ENCODE data around the gene HIRA. TPM values are rescaled to one million over a fixed set of nuclear protein-coding genes. Genes with fewer than 3 reads are reported as not detected.

HIRA gene
- total and polyA plus RNA-seq, 9 of the 15 experiments (the other 6 are each of a cell fraction or from before 2014, with no cell fraction given): 0.96 to 132 (median 58.4) TPM

- TF ChIP-seq ZBTB34 (CRISPR knock-in tag; IDR thresholded peaks at IDR 0.05) (no peak), ZNF431 (CRISPR knock-in tag; IDR thresholded peaks at IDR 0.05) (no peak), CEBPZ (IDR thresholded peaks at IDR 0.05; ENCODE audit: borderline replicate concordance, low read depth, low read length) (no peak), TGIF2 (CRISPR knock-in tag; IDR thresholded peaks at IDR 0.05) (no peak), ARID2 (IDR thresholded peaks at IDR 0.05) (peak; percentile 68), GATAD2B (IDR thresholded peaks at IDR 0.05; ENCODE audit: borderline replicate concordance) (peak; percentile 91), SFPQ (IDR thresholded peaks at IDR 0.05; ENCODE audit: low read depth, low read length) (no peak), DEAF1 (CRISPR knock-in tag; IDR thresholded peaks at IDR 0.05) (peak; percentile 61; the same call in 1 of the 2 replicates), ZNF766 (CRISPR knock-in tag; conservative IDR thresholded peaks at IDR 0.05) (no peak), FOS (IDR thresholded peaks at IDR 0.05; ENCODE audit: extremely low read depth, insufficient read length) (no peak), CBFA2T3 (IDR thresholded peaks at IDR 0.05) (0 out of 2 replicates have a peak, but pooled peaks have one; percentile 31), ZMIZ1 (IDR thresholded peaks at IDR 0.05; ENCODE audit: low read depth in 2 of 2, low read length in 2 of 2) (peak in 1 of 2 experiments; percentile 17; a peak in 1 of 4 replicates), ZNF253 (CRISPR knock-in tag; conservative IDR thresholded peaks at IDR 0.05) (no peak; the same call in 1 of the 2 replicates), NCOA4 (IDR thresholded peaks at IDR 0.05; ENCODE audit: partially characterized antibody) (no peak)
Observed at GRCh38 chr22:19291580-19292457, 139.7 kb downstream of the HIRA start, which contains the start of gene CLTCL1 (continued).
